ENCODE measurements around the gene DLK2. TPM values are rescaled to one million over a fixed set of nuclear protein-coding genes. Genes with fewer than 3 reads are reported as not detected.
A peak's percentile ranks its signal among the peaks of the same experiment; 100 is the strongest.

Gene DLK2
- total RNA-seq, 4 donors from 2014 or later, result not detected

GRCh38 chr6:43434943-43435342 lies 20.4 kb downstream of the DLK2 start:
- Histone ChIP-seq H3K4me3 (no peak overlapping the region), H3K27ac (no peak overlapping the region), H3K9me3 (no peaks in the 10 kb centered on the region), H3K36me3 (peaks cover 0 to 40% (median 0%) of the 10 kb centered on the region in 3 donors), H3K27me3 (no peaks in the 10 kb centered on the region), H3K4me1 (peaks cover 0 to 19% (median 0%) of the 10 kb centered on the region in 4 donors)
- DNase-seq, result no peak
- TF ChIP-seq POLR2A (IDR thresholded peaks at IDR 0.05), result no peak
- no peak for TF ChIP-seq CTCF (IDR thresholded peaks at IDR 0.05)

GRCh38 chr6:43434001-43434840 lies 21.1 kb downstream of the DLK2 start:
- Histone ChIP-seq H3K36me3 (peaks cover 0 to 34% (median 0%) of the 10 kb centered on the region in 3 donors), H3K4me1 (peaks cover 0 to 26% (median 0%) of the 10 kb centered on the region in 4 donors), H3K9me3 (no peaks in the 10 kb centered on the region), H3K4me3 (no peak overlapping the region), H3K27me3 (no peaks in the 10 kb centered on the region), H3K27ac (no peak overlapping the region)
- no peak for DNase-seq
- no peak for TF ChIP-seq POLR2A (IDR thresholded peaks at IDR 0.05)
- TF ChIP-seq CTCF (IDR thresholded peaks at IDR 0.05), result no peak

GRCh38 chr6:43433148-43433547 lies 22.2 kb downstream of the DLK2 start:
- TF ChIP-seq CTCF (IDR thresholded peaks at IDR 0.05) (no peak), POLR2A (IDR thresholded peaks at IDR 0.05) (no peak)
- H3K4me1 ChIP-seq, result peaks cover 0 to 35% (median 7%) of the 10 kb centered on the region in 4 donors
- H3K27ac ChIP-seq, result no peak overlapping the region
- no peaks in the 10 kb centered on the region for H3K27me3 ChIP-seq
- DNase-seq, result no peak
- H3K9me3 ChIP-seq, result no peaks in the 10 kb centered on the region
- peaks cover 0 to 23% (median 0%) of the 10 kb centered on the region in 3 donors for H3K36me3 ChIP-seq
- H3K4me3 ChIP-seq, result no peak overlapping the region

DNA sequence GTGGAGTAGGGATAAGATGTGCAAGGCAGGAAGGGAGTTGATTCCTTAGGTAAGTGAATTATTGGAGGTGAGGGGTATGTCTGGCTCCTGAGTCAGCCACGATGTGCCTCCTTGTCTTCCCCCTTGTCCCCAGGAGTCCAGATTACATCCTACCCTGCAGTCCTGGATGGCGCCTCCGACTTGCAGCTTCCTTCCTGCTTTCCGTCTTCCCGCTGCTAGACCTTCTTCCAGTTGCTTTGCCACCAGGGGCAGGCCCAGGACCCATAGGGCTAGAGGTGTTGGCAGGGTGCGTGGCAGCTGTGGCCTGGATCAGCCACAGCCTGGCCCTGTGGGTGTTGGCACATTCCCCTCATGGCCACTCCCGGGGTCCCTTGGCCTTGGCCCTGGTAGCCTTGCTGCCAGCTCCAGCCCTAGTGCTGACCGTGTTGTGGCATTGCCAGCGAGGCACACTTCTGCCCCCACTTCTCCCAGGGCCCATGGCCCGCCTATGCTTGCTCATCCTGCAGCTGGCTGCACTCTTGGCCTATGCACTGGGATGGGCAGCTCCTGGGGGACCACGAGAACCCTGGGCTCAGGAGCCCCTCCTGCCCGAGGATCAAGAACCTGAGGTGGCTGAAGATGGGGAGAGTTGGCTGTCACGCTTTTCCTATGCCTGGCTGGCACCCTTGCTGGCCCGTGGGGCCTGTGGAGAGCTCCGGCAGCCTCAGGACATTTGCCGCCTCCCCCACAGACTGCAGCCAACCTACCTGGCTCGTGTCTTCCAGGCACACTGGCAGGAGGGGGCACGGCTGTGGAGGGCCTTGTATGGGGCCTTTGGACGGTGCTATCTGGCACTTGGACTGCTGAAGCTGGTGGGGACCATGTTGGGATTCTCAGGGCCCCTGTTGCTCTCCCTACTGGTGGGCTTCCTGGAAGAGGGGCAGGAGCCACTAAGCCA lies 23.1 kb downstream of the DLK2 start:
- H3K27me3 ChIP-seq, result no peaks in the 10 kb centered on the region
- H3K36me3 ChIP-seq, result peaks cover 0 to 23% (median 0%) of the 10 kb centered on the region in 3 donors
- peaks cover 0 to 35% (median 9%) of the 10 kb centered on the region in 4 donors for H3K4me1 ChIP-seq
- no peak overlapping the region for H3K27ac ChIP-seq
- TF ChIP-seq CTCF (IDR thresholded peaks at IDR 0.05) (no peak), POLR2A (IDR thresholded peaks at IDR 0.05) (no peak)
- H3K4me3 ChIP-seq, result no peak overlapping the region
- H3K9me3 ChIP-seq, result no peaks in the 10 kb centered on the region
- no peak for DNase-seq

DNA sequence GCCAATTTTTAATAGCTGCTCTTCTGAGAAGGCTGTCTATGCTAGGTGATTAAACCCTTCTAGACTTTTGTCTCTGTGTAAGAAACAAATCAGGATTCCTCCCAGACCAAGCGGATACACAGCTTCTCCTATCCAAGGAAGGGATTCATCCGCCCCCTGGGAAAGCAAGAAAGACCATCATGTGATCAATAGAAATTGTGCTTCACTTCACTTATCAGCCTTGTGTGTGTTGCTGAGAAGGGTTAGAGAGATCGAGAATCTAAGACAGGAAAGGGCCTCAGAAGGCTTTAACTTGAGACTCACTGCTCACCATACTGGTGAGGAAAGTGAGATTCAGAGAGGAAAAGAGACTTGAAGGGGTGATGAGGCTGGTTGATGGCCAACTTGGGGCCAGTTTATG lies 26.5 kb downstream of the DLK2 start:
- Histone ChIP-seq H3K9me3 (no peaks in the 10 kb centered on the region), H3K4me1 (peaks cover 0 to 18% (median 9%) of the 10 kb centered on the region in 4 donors), H3K4me3 (peak overlapping the region in 1 of 4 donors; percentile 82), H3K27me3 (no peaks in the 10 kb centered on the region), H3K36me3 (peaks cover 0 to 23% (median 0%) of the 10 kb centered on the region in 3 donors), H3K27ac (no peak overlapping the region)
- no peak for TF ChIP-seq CTCF (IDR thresholded peaks at IDR 0.05)
- no peak for TF ChIP-seq POLR2A (IDR thresholded peaks at IDR 0.05)
- no peak for DNase-seq
